ENCODE results near the gene TNNT1. TPM values are rescaled to one million over a fixed set of nuclear protein-coding genes. Genes with fewer than 3 reads are reported as not detected.

Gene TNNT1
- polyA plus RNA-seq, 2 of the 4 experiments (the other 2 are of a cell fraction): 140 to 155 TPM

DNA sequence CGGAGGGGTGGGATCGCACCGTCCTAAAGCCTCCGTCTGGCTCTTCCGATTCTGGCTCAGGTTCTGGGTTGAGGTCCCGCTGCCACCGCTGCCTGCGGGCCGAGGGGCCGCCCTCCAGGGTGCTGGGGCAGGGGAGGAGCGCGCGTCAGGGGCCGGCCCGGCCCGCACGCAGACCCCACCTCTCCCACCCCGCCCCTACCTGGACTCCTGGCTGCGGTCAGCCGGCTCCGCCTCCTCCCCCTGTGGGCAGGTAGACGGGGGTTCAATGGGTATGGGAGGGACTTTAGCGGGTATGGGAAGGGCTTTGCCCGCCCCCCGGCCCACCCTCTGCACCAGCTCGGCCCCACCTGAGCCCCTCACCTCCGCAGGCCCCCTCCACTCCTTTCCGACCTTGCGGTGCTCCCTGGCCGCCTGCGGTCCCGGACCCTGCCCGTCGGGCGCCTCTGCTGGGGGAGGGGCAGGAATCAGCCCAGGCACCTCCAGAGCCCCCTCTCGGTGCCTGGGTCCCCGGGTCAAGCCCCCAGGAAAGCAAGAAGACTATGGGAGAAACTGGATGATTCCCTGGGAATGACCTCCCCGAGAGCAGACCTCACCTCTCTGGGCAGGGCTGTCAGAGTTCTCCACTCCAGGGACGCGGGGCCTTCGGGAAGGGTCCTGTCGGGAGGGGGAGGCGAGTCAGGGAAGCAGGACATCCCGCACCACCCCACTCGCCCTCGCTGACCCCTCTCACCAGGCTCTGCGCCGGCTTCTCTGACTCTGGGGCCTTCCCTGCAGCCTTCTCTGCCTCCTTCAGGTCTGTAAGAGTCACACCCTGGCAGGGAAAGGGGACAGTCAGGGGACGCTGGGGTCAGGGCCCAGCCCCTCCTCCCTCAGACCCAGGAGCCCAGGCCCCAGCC is 56.3 kb downstream of the TNNT1 start:
- no peak overlapping the region for H3K4me2 ChIP-seq
- no peak overlapping the region for H3K27ac ChIP-seq
- H3K9me3 ChIP-seq: no peaks in the 10 kb centered on the region
- no peak for DNase-seq (ENCODE audit: low read depth in 1 of 2, low spot score in 1 of 2)
- WGBS (ENCODE audit: missing lambda C conversion rate): 93% methylated on average over 46 of the region's 49 CpGs
- no peak for FAIRE-seq
- TF ChIP-seq ZFP36 (IDR thresholded peaks at IDR 0.05; ENCODE audit: borderline replicate concordance, partially characterized antibody): no peak
- no peak for TF ChIP-seq SREBF2 (IDR thresholded peaks at IDR 0.05)
- no peak for TF ChIP-seq CHD4 (IDR thresholded peaks at IDR 0.05; ENCODE audit: borderline replicate concordance)
- TF ChIP-seq, protein P1, sequence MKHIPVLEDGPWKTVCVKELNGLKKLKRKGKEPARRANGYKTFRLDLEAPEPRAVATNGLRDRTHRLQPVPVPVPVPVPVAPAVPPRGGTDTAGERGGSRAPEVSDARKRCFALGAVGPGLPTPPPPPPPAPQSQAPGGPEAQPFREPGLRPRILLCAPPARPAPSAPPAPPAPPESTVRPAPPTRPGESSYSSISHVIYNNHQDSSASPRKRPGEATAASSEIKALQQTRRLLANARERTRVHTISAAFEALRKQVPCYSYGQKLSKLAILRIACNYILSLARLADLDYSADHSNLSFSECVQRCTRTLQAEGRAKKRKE (CRISPR knock-in tag; IDR thresholded peaks at IDR 0.05; ENCODE audit: low read depth): no peak
- no peak for TF ChIP-seq ZSCAN20 (CRISPR knock-in tag; IDR thresholded peaks at IDR 0.05)
- no peak for TF ChIP-seq CEBPB (IDR thresholded peaks at IDR 0.05)
- TF ChIP-seq TFCP2L1 (CRISPR knock-in tag; IDR thresholded peaks at IDR 0.05): no peak
- no peak for TF ChIP-seq NR3C1 (IDR thresholded peaks at IDR 0.05)
- no peak for TF ChIP-seq CBX8 (IDR thresholded peaks at IDR 0.05)
- no peak for TF ChIP-seq HOXA7 (CRISPR knock-in tag; IDR thresholded peaks at IDR 0.05)
- no peak for TF ChIP-seq MAFK (IDR thresholded peaks at IDR 0.05; ENCODE audit: partially characterized antibody)
- TF ChIP-seq FOXS1 (CRISPR knock-in tag; IDR thresholded peaks at IDR 0.05): no peak
- no peak for TF ChIP-seq CHD2 (IDR thresholded peaks at IDR 0.05; ENCODE audit: low read length, partially characterized antibody)
- no peak for TF ChIP-seq NPAS2 (CRISPR knock-in tag; IDR thresholded peaks at IDR 0.05; ENCODE audit: borderline replicate concordance)
- TF ChIP-seq, protein P2, sequence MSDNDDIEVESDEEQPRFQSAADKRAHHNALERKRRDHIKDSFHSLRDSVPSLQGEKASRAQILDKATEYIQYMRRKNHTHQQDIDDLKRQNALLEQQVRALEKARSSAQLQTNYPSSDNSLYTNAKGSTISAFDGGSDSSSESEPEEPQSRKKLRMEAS (IDR thresholded peaks at IDR 0.05): no peak
- TF ChIP-seq ZC3H11A (IDR thresholded peaks at IDR 0.05): no peak
- TF ChIP-seq, protein P3, sequence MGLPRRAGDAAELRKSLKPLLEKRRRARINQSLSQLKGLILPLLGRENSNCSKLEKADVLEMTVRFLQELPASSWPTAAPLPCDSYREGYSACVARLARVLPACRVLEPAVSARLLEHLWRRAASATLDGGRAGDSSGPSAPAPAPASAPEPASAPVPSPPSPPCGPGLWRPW (IDR thresholded peaks at IDR 0.05): no peak
- TF ChIP-seq BHLHE40 (IDR thresholded peaks at IDR 0.05; ENCODE audit: low read depth, low read length): no peak
- no peak for TF ChIP-seq PHF8 (IDR thresholded peaks at IDR 0.05; ENCODE audit: borderline replicate concordance, low read depth)
- TF ChIP-seq ZNF302 (CRISPR knock-in tag; IDR thresholded peaks at IDR 0.05): no peak
- no peak for ATAC-seq
- ChIA-PET POLR2A (no interaction called here), CTCF (interaction anchor here (1.1 to 1.7 kb wide), 2 partner anchors 10 to 74 kb away, joined by 4 to 5 read pairs; partner anchors contain the start of gene DNAAF3)
- no peak overlapping the region for H3K4me3 ChIP-seq
- H3K4me1 ChIP-seq: no peaks in the 10 kb centered on the region

DNA sequence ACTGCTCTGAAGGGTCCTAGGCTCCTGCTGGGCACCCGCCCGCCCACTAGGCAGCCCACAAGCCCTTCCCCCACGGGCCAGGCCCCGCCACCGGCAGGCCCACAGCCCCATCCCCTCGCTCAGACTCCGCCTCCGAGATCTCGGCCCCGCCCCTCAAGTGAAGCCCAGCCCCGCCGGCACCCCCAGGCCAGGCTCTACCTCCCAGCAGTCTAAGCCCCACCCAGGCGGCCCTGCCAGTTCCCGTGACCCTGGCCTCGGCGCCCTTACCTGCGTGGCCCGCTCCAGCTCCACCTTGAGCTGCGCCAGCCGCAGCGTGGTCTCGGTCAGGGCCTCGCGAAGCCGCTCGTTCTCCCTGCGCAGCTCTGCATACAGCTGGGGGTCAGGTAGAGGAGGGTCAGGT is 57.1 kb downstream of the TNNT1 start:
- no peak for TF ChIP-seq HOXB13 (CRISPR knock-in tag; IDR thresholded peaks at IDR 0.05; ENCODE audit: low read depth)
- TF ChIP-seq CEBPB (IDR thresholded peaks at IDR 0.05): no peak
- TF ChIP-seq, protein P4, sequence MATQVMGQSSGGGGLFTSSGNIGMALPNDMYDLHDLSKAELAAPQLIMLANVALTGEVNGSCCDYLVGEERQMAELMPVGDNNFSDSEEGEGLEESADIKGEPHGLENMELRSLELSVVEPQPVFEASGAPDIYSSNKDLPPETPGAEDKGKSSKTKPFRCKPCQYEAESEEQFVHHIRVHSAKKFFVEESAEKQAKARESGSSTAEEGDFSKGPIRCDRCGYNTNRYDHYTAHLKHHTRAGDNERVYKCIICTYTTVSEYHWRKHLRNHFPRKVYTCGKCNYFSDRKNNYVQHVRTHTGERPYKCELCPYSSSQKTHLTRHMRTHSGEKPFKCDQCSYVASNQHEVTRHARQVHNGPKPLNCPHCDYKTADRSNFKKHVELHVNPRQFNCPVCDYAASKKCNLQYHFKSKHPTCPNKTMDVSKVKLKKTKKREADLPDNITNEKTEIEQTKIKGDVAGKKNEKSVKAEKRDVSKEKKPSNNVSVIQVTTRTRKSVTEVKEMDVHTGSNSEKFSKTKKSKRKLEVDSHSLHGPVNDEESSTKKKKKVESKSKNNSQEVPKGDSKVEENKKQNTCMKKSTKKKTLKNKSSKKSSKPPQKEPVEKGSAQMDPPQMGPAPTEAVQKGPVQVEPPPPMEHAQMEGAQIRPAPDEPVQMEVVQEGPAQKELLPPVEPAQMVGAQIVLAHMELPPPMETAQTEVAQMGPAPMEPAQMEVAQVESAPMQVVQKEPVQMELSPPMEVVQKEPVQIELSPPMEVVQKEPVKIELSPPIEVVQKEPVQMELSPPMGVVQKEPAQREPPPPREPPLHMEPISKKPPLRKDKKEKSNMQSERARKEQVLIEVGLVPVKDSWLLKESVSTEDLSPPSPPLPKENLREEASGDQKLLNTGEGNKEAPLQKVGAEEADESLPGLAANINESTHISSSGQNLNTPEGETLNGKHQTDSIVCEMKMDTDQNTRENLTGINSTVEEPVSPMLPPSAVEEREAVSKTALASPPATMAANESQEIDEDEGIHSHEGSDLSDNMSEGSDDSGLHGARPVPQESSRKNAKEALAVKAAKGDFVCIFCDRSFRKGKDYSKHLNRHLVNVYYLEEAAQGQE (IDR thresholded peaks at IDR 0.05): no peak
- TF ChIP-seq ZFP36 (IDR thresholded peaks at IDR 0.05; ENCODE audit: borderline replicate concordance, partially characterized antibody): no peak
- H3K27ac ChIP-seq: no peak overlapping the region
- ATAC-seq: peak in 1 of 2 experiments; percentile 16; a peak in 2 of 6 replicates
- ChIA-PET CTCF (interaction anchor here (1.1 to 1.7 kb wide), 2 partner anchors 9 to 74 kb away, joined by 4 to 5 read pairs; partner anchors contain the start of gene DNAAF3), POLR2A (no interaction called here)
- DNase-seq (ENCODE audit: low read depth in 1 of 2, low spot score in 1 of 2): no peak
- H3K4me3 ChIP-seq: no peak overlapping the region
- H3K9me3 ChIP-seq: no peaks in the 10 kb centered on the region
- FAIRE-seq: no peak
- H3K4me2 ChIP-seq: no peak overlapping the region
- no peaks in the 10 kb centered on the region for H3K4me1 ChIP-seq
- 97% methylated on average over 6 of the region's 27 CpGs for WGBS (ENCODE audit: missing lambda C conversion rate)

Measured in A549 (cell line).